Testis (tissue), 3 donors: ENCODE data around the gene PRKX. TPM values are rescaled to one million over a fixed set of nuclear protein-coding genes. Genes with fewer than 3 reads are reported as not detected.

Experiments
- DNase-seq: peaks from one replicate; pipeline ENCODE4 v3.0.0-alpha.2; 2019
- H3K27ac ChIP-seq, 2 donors: fragments of 200-600 bp; sonication (generic); one replicate each; pipeline ENCODE4 v1.5.1; 2019
- H3K27me3 ChIP-seq: fragments of 200-600 bp; sonication (generic); one replicate; pipeline ENCODE4 v1.5.1; 2019
- H3K36me3 ChIP-seq: fragments of 200-600 bp; sonication (generic); one replicate; pipeline ENCODE4 v1.5.1; 2017; ENCODE audit warnings: low read depth; ENCODE audit errors: missing control alignments
- H3K4me1 ChIP-seq: fragments of 200-600 bp; sonication (generic); one replicate; pipeline ENCODE4 v1.5.1; 2019
- H3K4me3 ChIP-seq, 2 donors: fragments of 200-600 bp; sonication (generic); one replicate each; pipeline ENCODE4 v1.5.1; 2017 to 2019
- H3K9me3 ChIP-seq: fragments of 200-600 bp; sonication (generic); one replicate; pipeline ENCODE4 v1.5.1; 2017
- POLR2A ChIP-seq: fragments of 450-650 bp; IDR thresholded peaks from one replicate; pipeline ENCODE4 v1.6.1; 2017; ENCODE audit warnings: antibody characterized with exemption, mild to moderate bottlenecking, moderate library complexity
- WGBS, 2 donors: methylation state at CpG; one replicate each; pipeline ENCODE4 v1.1.5; 2018; 5-methylcytosine and 5-hydroxymethylcytosine counted together
- intact Hi-C: fragments of 100-400 bp; cut with DNase I; formaldehyde crosslinking; loops from one replicate; pipeline ENCODE4 v1.15.1; 2023; ENCODE audit warnings: low total_unique reads
- polyA plus RNA-seq: library from polyadenylated mRNA; stranded (reverse); fragments of 350-450 nt; fragmentation: Illumina TruSeq; extraction: RNeasy Lipid Tissue Mini Kit (QIAGEN cat#74804); gene quantifications from one replicate; pipeline ENCODE4 v1.2.3, GENCODE V29; 2014; ENCODE audit warnings: low read depth, low replicate concordance; ENCODE audit not compliant: insufficient read depth
- total RNA-seq, 2 donors: library from RNA; depleted of rRNA; stranded (reverse); fragments of >200 nt; gene quantifications; one replicate each; pipeline ENCODE4 v1.2.3, GENCODE V29; 2016
- TF ChIP-seq, protein P1 (sequence below), 3 experiments: fragments of 450-650 bp in 2 of 3; fragments of 200-600 bp in 1 of 3; sonication (generic) in 1 of 3; IDR thresholded peaks; one replicate each; pipeline ENCODE4 v1.5.1; 2016 to 2019; ENCODE audit warnings: antibody characterized with exemption in 3 of 3, mild to moderate bottlenecking in 2 of 3, moderate library complexity in 1 of 3

PRKX gene
- total and polyA plus RNA-seq, 3 donors from 2014 or later = 19.2 to 40.1 (median 39.9) TPM

DNA sequence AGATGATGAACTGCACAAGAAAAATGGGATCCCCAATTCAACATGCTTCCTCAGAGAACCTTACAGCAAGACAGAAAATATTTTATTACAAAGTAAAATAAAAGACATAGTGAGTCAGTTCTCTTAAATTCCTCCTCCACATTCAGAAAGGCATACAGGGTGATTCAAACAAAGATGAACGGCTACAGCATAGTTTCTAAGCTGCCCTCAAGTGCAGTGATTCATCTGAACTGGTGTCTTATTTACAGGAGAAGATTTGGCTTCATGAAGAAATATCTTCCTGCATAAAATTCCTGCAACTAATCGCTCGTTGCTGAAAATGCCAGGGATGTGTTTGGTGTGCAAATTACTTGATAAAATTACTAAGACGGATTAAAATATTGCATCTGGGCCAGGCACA lies 103.6 kb downstream of the PRKX start:
- TF ChIP-seq POLR2A = no peak
- TF ChIP-seq, protein P1, sequence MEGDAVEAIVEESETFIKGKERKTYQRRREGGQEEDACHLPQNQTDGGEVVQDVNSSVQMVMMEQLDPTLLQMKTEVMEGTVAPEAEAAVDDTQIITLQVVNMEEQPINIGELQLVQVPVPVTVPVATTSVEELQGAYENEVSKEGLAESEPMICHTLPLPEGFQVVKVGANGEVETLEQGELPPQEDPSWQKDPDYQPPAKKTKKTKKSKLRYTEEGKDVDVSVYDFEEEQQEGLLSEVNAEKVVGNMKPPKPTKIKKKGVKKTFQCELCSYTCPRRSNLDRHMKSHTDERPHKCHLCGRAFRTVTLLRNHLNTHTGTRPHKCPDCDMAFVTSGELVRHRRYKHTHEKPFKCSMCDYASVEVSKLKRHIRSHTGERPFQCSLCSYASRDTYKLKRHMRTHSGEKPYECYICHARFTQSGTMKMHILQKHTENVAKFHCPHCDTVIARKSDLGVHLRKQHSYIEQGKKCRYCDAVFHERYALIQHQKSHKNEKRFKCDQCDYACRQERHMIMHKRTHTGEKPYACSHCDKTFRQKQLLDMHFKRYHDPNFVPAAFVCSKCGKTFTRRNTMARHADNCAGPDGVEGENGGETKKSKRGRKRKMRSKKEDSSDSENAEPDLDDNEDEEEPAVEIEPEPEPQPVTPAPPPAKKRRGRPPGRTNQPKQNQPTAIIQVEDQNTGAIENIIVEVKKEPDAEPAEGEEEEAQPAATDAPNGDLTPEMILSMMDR (IDR thresholded peaks at IDR 0.05) = no peak
- 84 to 93% methylated on average over 4 of the region's 4 CpGs for WGBS, 2 donors
- H3K9me3 ChIP-seq = no peaks in the 10 kb centered on the region
- H3K36me3 ChIP-seq = no peaks in the 10 kb centered on the region
- no peak overlapping the region for H3K27ac ChIP-seq
- intact Hi-C loops = no loop called here
- no peak overlapping the region for H3K4me3 ChIP-seq
- no peak for DNase-seq
- no peaks in the 10 kb centered on the region for H3K27me3 ChIP-seq
- no peaks in the 10 kb centered on the region for H3K4me1 ChIP-seq

DNA sequence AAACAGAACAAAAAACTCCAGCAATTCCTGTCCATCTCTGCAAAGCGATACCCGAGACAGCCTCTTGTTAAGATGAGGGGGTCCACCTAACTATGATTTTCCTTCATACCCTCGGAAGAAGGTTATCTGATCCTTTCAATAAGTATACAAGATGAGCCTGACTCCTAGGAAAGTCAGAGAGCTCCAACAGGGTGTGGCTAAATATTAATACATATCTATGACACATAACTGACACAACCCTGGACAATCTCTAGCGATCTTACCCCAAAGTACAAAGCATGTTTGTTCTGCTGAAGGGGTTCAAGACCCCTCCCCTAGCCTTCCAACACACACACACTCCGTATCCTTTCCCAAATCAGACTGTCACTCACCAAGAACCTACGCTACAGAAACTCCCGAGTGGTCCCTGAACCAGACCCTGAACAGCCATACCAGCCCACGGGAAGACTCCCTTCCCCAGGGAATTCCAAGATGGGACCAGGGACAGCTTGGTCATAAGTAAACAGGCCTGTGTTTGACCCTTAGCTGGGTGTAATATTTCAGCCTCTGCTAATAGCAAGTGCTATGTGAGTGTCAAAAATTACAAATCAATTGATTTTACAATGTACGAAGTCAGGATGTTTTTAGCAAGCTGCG lies 110.3 kb downstream of the PRKX start:
- H3K27ac ChIP-seq = no peak overlapping the region
- H3K36me3 ChIP-seq = no peaks in the 10 kb centered on the region
- intact Hi-C loops = no loop called here
- DNase-seq = no peak
- no peak for TF ChIP-seq POLR2A
- TF ChIP-seq, protein P1 (IDR thresholded peaks at IDR 0.05) = no peak
- no peaks in the 10 kb centered on the region for H3K27me3 ChIP-seq
- WGBS, 2 donors = 83 to 89% methylated on average over 9 to 10 of the region's 10 CpGs
- no peaks in the 10 kb centered on the region for H3K4me1 ChIP-seq
- no peaks in the 10 kb centered on the region for H3K9me3 ChIP-seq
- H3K4me3 ChIP-seq = no peak overlapping the region

DNA sequence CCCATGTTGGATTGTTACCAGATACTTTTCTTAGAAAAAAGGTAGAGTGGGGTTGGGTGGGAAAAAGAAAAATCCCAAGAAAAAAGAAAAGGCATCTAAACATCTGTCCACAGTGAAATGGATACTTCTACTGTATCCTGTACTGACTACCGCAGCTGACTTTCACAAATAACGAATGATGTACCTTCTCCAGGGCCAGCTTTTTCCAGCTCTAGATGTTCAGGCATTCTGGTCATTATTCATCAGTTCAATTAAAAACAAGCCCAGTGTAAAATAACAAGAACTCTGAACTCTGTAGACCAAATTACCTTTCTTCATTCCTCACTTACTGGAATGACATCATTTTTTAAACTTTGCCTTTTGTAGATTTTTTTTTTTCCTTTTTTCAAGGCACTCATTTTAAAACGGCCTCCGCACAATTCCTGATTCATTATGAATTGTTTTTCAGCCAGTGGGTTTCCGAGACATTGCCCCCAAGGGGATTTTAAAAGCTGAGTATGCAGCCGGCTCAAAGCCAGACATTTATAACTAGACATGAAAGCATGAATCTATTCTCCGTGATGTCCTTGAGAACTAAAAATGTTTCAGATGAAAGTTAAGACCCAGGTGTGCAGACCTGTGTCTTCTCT lies 113.5 kb downstream of the PRKX start:
- no peaks in the 10 kb centered on the region for H3K4me1 ChIP-seq
- 14 to 24% methylated on average over 7 of the region's 7 CpGs for WGBS, 2 donors
- no peak for DNase-seq
- intact Hi-C loops = no loop called here
- TF ChIP-seq POLR2A = no peak
- H3K4me3 ChIP-seq = no peak overlapping the region
- no peak overlapping the region for H3K27ac ChIP-seq
- H3K36me3 ChIP-seq = no peaks in the 10 kb centered on the region
- no peaks in the 10 kb centered on the region for H3K27me3 ChIP-seq
- H3K9me3 ChIP-seq = no peaks in the 10 kb centered on the region

DNA sequence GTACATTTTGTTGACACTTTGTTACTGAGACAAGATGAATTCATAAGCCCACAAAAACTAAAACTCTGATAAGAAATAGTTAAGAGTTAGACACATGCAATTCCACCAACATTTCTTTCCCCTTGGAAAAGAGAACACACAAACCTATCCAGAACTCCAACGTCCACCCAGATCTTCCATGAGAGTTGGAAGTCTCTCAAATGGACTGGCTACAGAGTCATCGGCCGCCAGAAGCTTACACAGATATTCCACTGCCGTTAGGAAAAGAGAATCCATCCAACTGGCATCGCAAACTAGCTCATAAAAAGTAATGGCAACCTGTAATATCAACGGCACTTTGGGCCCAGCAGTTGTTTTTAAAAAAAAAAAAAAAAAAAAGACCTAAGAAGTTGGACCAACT lies 114.7 kb downstream of the PRKX start:
- TF ChIP-seq POLR2A = no peak
- TF ChIP-seq, protein P1 (IDR thresholded peaks at IDR 0.05) = no peak
- intact Hi-C loops = no loop called here
- H3K4me3 ChIP-seq = no peak overlapping the region
- no peaks in the 10 kb centered on the region for H3K27me3 ChIP-seq
- H3K9me3 ChIP-seq = no peaks in the 10 kb centered on the region
- H3K27ac ChIP-seq = no peak overlapping the region
- H3K36me3 ChIP-seq = no peaks in the 10 kb centered on the region
- WGBS, 2 donors = 50 to 72% methylated on average over 5 to 6 of the region's 6 CpGs
- DNase-seq = no peak
- no peaks in the 10 kb centered on the region for H3K4me1 ChIP-seq

DNA sequence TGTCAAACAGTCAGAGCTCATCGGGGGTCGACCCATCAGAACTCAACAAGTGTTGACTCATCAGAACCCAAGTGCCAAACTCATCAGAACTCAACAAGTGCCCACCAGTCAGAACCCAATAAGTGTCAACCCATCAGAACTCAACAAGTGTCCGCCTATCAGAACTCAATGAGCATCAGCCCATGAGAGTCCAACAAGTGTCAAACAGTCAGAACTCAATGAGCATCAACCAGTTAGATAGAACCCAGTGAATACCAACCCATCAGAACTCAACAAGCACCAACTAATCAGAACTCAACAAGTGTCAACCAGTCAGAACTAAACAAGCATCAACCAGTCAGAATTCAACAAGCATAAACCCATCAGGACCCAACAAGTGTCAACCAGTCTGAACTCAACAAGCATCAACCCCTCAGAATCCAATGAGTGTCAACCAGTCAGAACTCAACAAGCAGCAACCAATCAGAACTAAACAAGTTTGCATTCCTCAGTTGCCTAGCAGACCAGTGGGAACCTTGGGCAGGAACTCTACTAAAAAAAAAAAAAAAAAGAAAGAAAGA lies 115.3 kb downstream of the PRKX start:
- 86 to 100% methylated on average over 1 to 3 of the region's 3 CpGs for WGBS, 2 donors
- Histone ChIP-seq H3K27ac (no peak overlapping the region), H3K4me3 (no peak overlapping the region), H3K9me3 (no peaks in the 10 kb centered on the region), H3K4me1 (no peaks in the 10 kb centered on the region), H3K36me3 (no peaks in the 10 kb centered on the region), H3K27me3 (no peaks in the 10 kb centered on the region)
- DNase-seq = no peak
- TF ChIP-seq, protein P1 (IDR thresholded peaks at IDR 0.05) = no peak
- TF ChIP-seq POLR2A = no peak
- intact Hi-C loops = no loop called here
